ENCODE results near the gene RFNG.

The RFNG gene

GRCh38 chr17:81998691-81999438 lies 52.7 kb downstream of the RFNG start:
- DNase-seq, result no peak

GRCh38 chr17:81998212-81998611 lies 53.4 kb downstream of the RFNG start:
- no peak for DNase-seq

Measured in fibroblast of skin of abdomen (primary cell).